Erythroblast (primary cell): ENCODE results near the gene SPAG4.

Experiments used
- GATA1 ChIP-seq: IDR thresholded peaks from 2 replicates; pipeline ENCODE4 v1.6.1; 2011; ENCODE audit warnings: low read depth, mild to moderate bottlenecking, control low read depth, low read length, moderate library complexity
- POLR2A ChIP-seq: IDR thresholded peaks from 2 replicates; pipeline ENCODE4 v1.6.1; 2011; ENCODE audit warnings: mild to moderate bottlenecking, low read length

DNA sequence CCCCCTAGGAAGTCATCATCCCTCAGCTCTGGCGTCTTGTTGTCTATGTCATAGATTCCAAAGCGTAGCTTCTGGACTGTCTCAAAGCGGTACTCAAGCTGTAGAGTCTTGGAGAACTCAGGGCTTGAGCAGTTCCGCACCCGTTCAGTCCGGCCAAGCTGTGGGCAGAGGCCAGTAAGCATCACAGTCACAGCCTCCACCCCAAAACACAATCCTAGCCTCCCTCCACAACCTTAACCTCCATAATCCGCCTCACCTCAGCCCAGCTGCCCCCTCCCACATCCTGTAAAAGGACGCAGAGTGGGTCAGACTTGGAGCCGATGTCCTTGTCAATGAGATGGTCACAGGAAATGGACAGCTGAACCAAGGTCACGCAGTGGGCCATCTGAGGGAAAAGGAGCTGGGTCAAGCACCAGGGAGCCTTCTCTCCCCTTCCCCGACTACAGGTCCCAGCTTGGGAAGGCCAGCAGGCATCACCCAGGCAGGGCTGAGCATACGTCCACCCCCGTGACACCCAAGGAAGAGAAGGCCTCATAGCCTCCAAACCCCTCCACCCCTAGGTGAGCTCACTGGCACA lies 17.0 kb downstream of the SPAG4 start:
- no peak for TF ChIP-seq POLR2A
- TF ChIP-seq GATA1: no peak
